Activated CD4-positive, alpha-beta T cell treated with anti-CD3 and anti-CD28 coated beads for 1 hour (primary cell): ENCODE results near the gene STPG2.

Source experiments
- DNase-seq: peaks from one replicate; pipeline ENCODE4 v3.0.0-alpha.2; 2020

STPG2 gene

GRCh38 chr4:98092833-98093439 lies 50.3 kb downstream of the STPG2 start:
- DNase-seq = no peak

- no peak for DNase-seq
These were observed 61.3 kb downstream of the STPG2 start for GRCh38 chr4:98081936-98082335.

- no peak for DNase-seq
These were observed 74.8 kb downstream of the STPG2 start for GRCh38 chr4:98068495-98068894.

GRCh38 chr4:98055800-98056501 lies 87.3 kb downstream of the STPG2 start:
- DNase-seq = no peak

GRCh38 chr4:98046665-98047064 lies 96.6 kb downstream of the STPG2 start:
- no peak for DNase-seq

GRCh38 chr4:98030059-98030458 lies 113.2 kb downstream of the STPG2 start:
- no peak for DNase-seq

- DNase-seq = no peak
These were observed 115.4 kb downstream of the STPG2 start for GRCh38 chr4:98027827-98028226.

- no peak for DNase-seq
These were observed 116.9 kb downstream of the STPG2 start for GRCh38 chr4:98026362-98026761.

- no peak for DNase-seq
These were observed 136.4 kb downstream of the STPG2 start for GRCh38 chr4:98006814-98007412.

- DNase-seq = no peak
These were observed 137.2 kb downstream of the STPG2 start for GRCh38 chr4:98006060-98006459.

GRCh38 chr4:98000940-98001339 lies 142.3 kb downstream of the STPG2 start:
- DNase-seq = no peak

GRCh38 chr4:97998203-97998602 lies 145.1 kb downstream of the STPG2 start:
- DNase-seq = no peak

- DNase-seq = no peak
These were observed 148.4 kb downstream of the STPG2 start for GRCh38 chr4:97994765-97995465.

GRCh38 chr4:97990409-97990808 lies 152.9 kb downstream of the STPG2 start:
- no peak for DNase-seq

- no peak for DNase-seq
These were observed 156.1 kb downstream of the STPG2 start for GRCh38 chr4:97987019-97987648.

GRCh38 chr4:97984545-97985131 lies 158.6 kb downstream of the STPG2 start:
- DNase-seq = no peak

GRCh38 chr4:97978791-97979488 lies 164.3 kb downstream of the STPG2 start:
- DNase-seq = no peak

GRCh38 chr4:97953171-97953941 lies 189.9 kb downstream of the STPG2 start:
- no peak for DNase-seq

GRCh38 chr4:97952763-97953162 lies 190.5 kb downstream of the STPG2 start:
- no peak for DNase-seq

GRCh38 chr4:97950836-97951235 lies 192.4 kb downstream of the STPG2 start:
- DNase-seq = no peak

GRCh38 chr4:97942951-97943350 lies 200.3 kb downstream of the STPG2 start:
- no peak for DNase-seq
